IgD-negative memory B cell (primary cell): ENCODE results near the gene XK. TPM values are rescaled to one million over a fixed set of nuclear protein-coding genes. Genes with fewer than 3 reads are reported as not detected.

Source experiments
- polyA plus RNA-seq: library from polyadenylated mRNA; unstranded; fragments of 300-500 nt; fragmentation: Illumina TruSeq; gene quantifications from one replicate; pipeline ENCODE4 v1.2.3, GENCODE V29; 2021

The XK gene
- polyA plus RNA-seq, 1 donor from 2014 or later, result 0.18 TPM

Other genes with a start within 250 kb of the XK start
- 0.19 TPM for gene LANCL3, start 114.1 kb upstream of the XK start, polyA plus RNA-seq
- gene CYBB, start 94.3 kb downstream of the XK start, polyA plus RNA-seq, result 122 TPM
- gene DYNLT3, start 161.8 kb downstream of the XK start, polyA plus RNA-seq, result 29.1 TPM